Mononuclear cell (primary cell): ENCODE data around the gene PAM. TPM values are rescaled to one million over a fixed set of nuclear protein-coding genes. Genes with fewer than 3 reads are reported as not detected.

Experiments
- H3K27me3 ChIP-seq: 2 replicates; pipeline ENCODE4 v1.6.0; 2011; ENCODE audit warnings: low read length, control low read depth; ENCODE audit not compliant: insufficient read depth
- H3K4me1 ChIP-seq: 2 replicates; pipeline ENCODE4 v1.5.1; 2011; ENCODE audit warnings: mild to moderate bottlenecking, low read length, control low read depth; ENCODE audit not compliant: insufficient read depth
- H3K4me3 ChIP-seq: 2 replicates; pipeline ENCODE4 v1.5.1; 2011; ENCODE audit warnings: mild to moderate bottlenecking, low read length, moderate library complexity
- H3K9me3 ChIP-seq: 2 replicates; pipeline ENCODE4 v1.5.1; 2011; ENCODE audit warnings: low read depth, mild to moderate bottlenecking, control low read depth, low read length
- total RNA-seq: library from RNA; depleted of rRNA; stranded (reverse); fragments of >200 nt; gene quantifications from one replicate; pipeline ENCODE4 v1.2.3, GENCODE V29; 2012

The PAM gene
- total RNA-seq, 1 donor: 18.8 TPM

DNA sequence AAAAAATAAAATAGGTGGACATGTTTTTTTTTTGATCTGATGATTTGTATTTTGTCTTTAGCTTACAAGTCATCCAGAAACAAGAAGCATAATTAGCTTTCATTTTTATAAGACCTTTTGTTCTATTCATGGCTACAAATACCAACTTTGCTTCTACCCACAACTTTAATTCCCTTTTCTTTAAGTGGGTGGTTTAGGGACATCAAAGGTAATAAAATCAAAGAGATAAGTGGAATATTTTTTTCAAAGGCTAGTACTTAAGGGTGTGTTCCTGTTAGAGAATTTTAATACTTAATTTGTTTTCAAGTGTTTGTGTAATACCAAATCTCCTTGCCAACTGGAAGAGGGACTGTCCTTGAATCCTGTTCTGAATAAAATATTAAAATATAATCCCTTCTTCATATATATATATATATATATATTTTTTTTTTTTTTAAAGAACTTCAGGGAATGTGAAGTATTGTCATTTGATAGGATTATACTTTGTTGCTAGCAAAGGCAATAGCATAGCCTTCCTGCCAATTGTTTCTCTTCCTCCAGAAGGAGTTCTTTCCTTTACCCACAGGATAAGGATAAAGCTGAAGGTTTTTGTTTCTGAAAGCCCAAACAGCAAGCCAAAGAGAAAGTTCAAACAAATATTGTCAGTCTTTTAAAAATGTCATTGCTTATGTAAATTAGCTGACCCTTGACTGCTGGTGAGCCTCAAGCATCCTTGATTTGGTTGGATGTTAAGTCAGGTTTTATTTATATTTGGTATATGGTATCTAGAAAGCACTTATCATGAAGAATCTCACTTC, 108.9 kb downstream of the PAM start:
- peaks cover 13% of the 10 kb centered on the region for H3K4me1 ChIP-seq
- H3K4me3 ChIP-seq: no peak overlapping the region
- H3K27me3 ChIP-seq: peaks cover 15% of the 10 kb centered on the region
- no peaks in the 10 kb centered on the region for H3K9me3 ChIP-seq

DNA sequence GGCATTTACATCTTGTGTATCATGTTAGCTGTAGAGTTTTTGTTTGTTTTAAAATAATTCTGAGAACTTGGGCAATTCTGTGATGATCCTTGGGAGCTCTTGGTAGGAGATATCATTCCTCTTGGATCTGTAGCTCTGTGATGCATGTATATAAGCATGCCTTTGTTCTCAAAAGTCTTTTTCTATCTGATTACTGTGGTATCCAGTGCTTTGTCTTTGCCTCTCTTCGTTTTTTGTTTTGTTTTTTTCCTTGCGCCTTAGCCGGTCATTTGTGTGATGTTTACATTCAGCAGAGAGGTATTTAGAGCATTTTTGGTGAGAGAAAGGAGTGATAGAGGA, 110.0 kb downstream of the PAM start:
- H3K4me3 ChIP-seq: peak overlapping the region; percentile 50
- H3K4me1 ChIP-seq: peaks cover 13% of the 10 kb centered on the region
- peaks cover 15% of the 10 kb centered on the region for H3K27me3 ChIP-seq
- no peaks in the 10 kb centered on the region for H3K9me3 ChIP-seq

GRCh38 chr5:102865510-102866236, 110.6 kb downstream of the PAM start:
- Histone ChIP-seq H3K27me3 (peaks cover 15% of the 10 kb centered on the region), H3K4me3 (peak overlapping the region; percentile 50), H3K4me1 (peaks cover 13% of the 10 kb centered on the region), H3K9me3 (no peaks in the 10 kb centered on the region)

DNA sequence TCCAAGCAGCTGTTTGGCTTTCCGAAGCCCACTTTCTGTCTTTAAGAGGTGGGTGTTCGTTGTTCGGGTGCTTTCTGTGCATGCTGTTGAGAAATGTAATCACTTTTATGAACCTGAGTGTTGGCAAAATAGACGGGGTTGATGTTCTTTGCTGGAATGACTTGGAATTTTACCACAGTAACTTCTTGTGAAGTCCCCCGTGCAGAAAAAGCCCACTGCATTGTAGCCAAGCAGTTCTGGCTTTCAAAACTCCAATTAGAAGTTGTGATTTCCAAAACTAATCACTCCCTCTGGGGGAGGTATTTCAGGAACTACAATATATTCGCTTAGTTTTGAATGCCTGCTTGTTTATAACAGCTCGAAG, 111.1 kb downstream of the PAM start:
- H3K27me3 ChIP-seq: peaks cover 15% of the 10 kb centered on the region
- H3K4me3 ChIP-seq: peak overlapping the region; percentile 50
- H3K9me3 ChIP-seq: no peaks in the 10 kb centered on the region
- peaks cover 13% of the 10 kb centered on the region for H3K4me1 ChIP-seq

- Histone ChIP-seq H3K4me1 (peaks cover 13% of the 10 kb centered on the region), H3K4me3 (no peak overlapping the region), H3K9me3 (no peaks in the 10 kb centered on the region), H3K27me3 (peaks cover 15% of the 10 kb centered on the region)
These were observed 113.0 kb downstream of the PAM start for GRCh38 chr5:102867992-102868662.

DNA sequence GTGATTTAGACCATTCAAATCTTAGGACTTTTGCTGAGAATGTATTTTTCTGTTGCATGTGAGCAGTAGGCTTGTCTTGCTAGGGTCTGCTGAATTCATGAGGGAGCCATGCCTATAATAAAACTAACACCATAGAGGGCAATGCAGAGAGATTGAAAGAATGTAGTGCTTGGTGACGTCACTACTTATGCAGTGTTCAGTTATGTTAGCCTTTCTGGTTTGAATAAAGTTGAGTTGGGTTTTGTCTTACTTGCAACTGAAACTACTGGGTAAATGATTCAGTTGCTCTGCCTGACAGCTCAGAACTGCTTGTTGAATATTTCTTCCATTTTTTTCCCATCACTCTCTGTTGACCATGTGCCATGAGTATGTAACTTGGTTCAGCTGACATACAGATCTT, 114.1 kb downstream of the PAM start:
- no peak overlapping the region for H3K4me3 ChIP-seq
- peaks cover 16% of the 10 kb centered on the region for H3K4me1 ChIP-seq
- H3K27me3 ChIP-seq: peaks cover 15% of the 10 kb centered on the region
- no peaks in the 10 kb centered on the region for H3K9me3 ChIP-seq

- peaks cover 3% of the 10 kb centered on the region for H3K4me1 ChIP-seq
- H3K27me3 ChIP-seq: no peaks in the 10 kb centered on the region
- H3K9me3 ChIP-seq: no peaks in the 10 kb centered on the region
- no peak overlapping the region for H3K4me3 ChIP-seq
These were observed 118.4 kb downstream of the PAM start for GRCh38 chr5:102873379-102873932.

DNA sequence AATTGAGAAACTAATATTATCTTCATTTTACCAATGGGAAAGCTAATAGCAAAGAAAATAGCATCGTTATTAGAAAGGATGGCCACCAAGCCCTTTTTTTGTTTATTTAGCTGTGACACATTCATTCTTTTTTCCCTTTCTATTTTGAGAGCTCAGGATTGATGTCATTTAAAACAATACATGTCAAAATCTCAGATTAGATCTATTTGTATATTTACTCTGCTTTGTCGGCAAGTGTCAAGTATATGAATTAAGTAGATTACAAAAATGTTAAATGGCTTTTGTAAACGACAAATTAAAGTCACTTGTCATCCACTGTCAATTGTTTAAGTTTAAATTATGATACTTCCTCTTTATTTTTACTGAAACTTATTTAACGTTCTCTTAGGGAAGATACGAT, 118.9 kb downstream of the PAM start:
- Histone ChIP-seq H3K27me3 (no peaks in the 10 kb centered on the region), H3K4me1 (peaks cover 3% of the 10 kb centered on the region), H3K4me3 (no peak overlapping the region)

DNA sequence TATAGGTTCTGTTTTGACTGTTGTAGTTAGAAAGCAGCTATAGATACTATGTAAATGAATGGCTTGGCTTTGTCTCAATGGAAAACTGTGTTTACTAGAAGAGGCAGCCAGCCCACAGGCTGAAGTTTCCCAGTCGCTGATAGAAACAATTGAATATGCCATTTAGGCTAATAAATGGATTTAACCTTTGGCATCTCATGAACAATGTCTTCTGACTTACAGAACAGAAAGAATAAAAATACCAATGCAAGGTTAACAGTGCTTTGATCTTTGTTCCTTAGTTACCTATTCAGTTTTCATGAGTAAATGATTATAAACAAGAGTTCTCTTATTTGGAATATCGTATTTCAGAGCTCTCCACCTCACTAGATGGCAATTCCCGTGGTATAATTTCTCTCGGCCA, 120.6 kb downstream of the PAM start:
- H3K4me1 ChIP-seq: peaks cover 3% of the 10 kb centered on the region
- H3K27me3 ChIP-seq: no peaks in the 10 kb centered on the region
- H3K9me3 ChIP-seq: no peaks in the 10 kb centered on the region
- no peak overlapping the region for H3K4me3 ChIP-seq

More for the DNA sequence above, 118.9 kb downstream of the PAM start:
- no peaks in the 10 kb centered on the region for H3K9me3 ChIP-seq

DNA sequence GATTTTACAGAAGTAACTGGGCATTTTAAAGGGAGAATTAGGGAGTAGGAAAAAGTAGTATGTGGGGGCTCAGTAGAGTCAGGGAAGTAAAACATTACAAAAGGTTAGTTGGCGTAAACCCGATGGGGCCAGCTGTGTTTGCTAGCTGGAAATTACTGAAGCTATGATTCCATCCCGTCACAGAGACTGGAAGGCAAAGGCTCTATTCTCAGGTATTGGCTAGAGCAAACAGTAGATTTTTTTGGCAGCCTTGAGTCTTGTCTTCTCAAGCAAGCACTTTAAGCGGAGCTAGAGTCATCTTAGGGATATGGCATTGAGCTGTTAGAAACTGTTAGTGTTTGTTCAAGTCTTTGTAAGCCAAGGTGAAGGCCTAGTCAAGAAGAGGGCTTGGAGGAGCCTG, 121.5 kb downstream of the PAM start:
- no peak overlapping the region for H3K4me3 ChIP-seq

DNA sequence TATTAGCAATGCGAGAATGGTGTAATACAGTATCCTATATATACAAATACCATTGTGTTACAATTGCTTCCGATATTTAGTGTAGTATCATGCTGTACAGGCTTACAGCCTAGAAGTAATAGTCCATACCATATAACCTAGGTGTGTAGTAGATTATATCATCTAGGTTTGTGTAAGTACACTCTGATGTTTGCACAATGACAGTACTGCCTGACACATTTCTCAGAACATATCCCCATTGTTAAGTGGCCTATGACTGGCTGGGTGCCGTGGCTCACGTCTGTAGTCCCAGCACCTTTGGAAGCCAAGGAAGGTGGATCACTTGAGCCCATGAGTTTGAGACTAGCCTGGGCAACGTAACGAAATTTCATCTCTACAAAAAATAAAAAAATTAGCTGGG, 124.6 kb downstream of the PAM start:
- H3K27me3 ChIP-seq: no peaks in the 10 kb centered on the region
- H3K4me1 ChIP-seq: no peaks in the 10 kb centered on the region
- no peak overlapping the region for H3K4me3 ChIP-seq
- H3K9me3 ChIP-seq: no peaks in the 10 kb centered on the region

More for the DNA sequence above, 121.5 kb downstream of the PAM start:
- H3K9me3 ChIP-seq: no peaks in the 10 kb centered on the region
- H3K27me3 ChIP-seq: no peaks in the 10 kb centered on the region
- H3K4me1 ChIP-seq: peaks cover 3% of the 10 kb centered on the region

DNA sequence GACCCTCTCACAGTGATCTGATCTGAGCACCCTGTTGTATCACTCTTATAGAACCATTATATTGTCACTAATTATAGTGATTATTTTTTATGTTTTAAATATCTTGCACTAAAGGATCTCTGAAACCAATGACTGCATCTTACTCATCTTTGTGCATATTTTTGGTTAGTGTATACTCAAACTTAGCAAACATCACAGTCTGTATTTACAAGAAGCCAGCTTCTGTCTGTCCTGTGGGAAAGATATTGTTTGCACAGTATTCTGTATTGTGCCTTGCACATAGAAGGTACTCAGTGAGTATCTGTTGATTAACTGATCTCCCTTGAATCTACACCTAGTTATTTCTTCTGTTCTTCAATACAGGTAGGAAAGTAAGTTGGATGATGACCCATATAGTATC, 131.5 kb downstream of the PAM start:
- Histone ChIP-seq H3K27me3 (no peaks in the 10 kb centered on the region), H3K4me3 (no peak overlapping the region), H3K4me1 (peaks cover 5% of the 10 kb centered on the region), H3K9me3 (no peaks in the 10 kb centered on the region)

GRCh38 chr5:102888483-102888882, 133.4 kb downstream of the PAM start:
- H3K27me3 ChIP-seq: no peaks in the 10 kb centered on the region
- H3K9me3 ChIP-seq: no peaks in the 10 kb centered on the region
- no peak overlapping the region for H3K4me3 ChIP-seq
- peaks cover 5% of the 10 kb centered on the region for H3K4me1 ChIP-seq

DNA sequence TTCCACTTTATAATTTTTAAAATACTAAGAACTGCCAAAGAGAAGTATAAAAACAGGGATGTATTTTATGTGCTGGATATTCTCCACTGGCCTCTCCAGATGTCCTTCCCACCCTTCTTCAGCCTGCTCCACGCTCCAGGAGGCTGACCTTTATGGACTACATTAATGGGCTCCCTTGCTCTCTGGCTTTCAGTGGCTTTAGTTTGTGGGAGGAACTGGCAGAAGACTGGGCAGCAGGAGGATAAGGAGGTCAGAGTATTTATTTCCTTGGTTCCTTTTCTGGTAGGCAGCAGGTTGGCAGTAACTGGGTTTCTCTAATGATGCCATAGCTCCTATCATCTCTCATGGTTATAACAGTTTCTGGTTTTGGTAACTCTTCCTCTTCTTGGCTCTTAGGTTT, 133.9 kb downstream of the PAM start:
- H3K9me3 ChIP-seq: no peaks in the 10 kb centered on the region
- no peaks in the 10 kb centered on the region for H3K27me3 ChIP-seq
- H3K4me3 ChIP-seq: no peak overlapping the region
- peaks cover 5% of the 10 kb centered on the region for H3K4me1 ChIP-seq

DNA sequence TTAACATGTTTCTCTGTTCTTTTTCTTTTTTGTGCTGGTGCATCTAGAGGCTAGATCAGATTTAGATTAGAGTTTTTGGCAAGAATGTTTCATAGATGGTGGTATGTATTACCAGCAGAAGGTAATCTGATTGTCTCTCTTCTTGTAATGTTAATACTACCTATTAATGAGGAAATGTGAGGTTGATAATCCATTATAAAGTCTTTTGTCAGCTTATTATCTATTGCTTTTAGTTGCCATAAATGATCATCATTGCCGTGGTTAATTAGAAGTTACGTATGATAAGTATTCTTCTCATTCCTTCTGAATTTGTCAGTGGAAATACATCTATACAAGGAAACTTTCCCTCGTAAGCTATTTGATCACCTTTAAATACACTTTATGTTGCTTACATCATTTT, 135.0 kb downstream of the PAM start:
- Histone ChIP-seq H3K9me3 (no peaks in the 10 kb centered on the region), H3K4me1 (peaks cover 5% of the 10 kb centered on the region), H3K27me3 (no peaks in the 10 kb centered on the region), H3K4me3 (no peak overlapping the region)
